HEK293T (cell line): Measurements from ENCODE around the gene BACH1.
"Not testable (repeated sequence)": the region's sequence is repeated elsewhere in the genome, so short reads cannot be mapped to it uniquely, and the experiment has no call there.

Source experiments
- CTBP1 ChIP-seq: fragments of 450-650 bp; IDR thresholded peaks from 2 replicates; pipeline ENCODE4 v1.6.1; 2016; ENCODE audit warnings: borderline replicate concordance
- ELF4 ChIP-seq: fragments of 450-650 bp; IDR thresholded peaks from 2 replicates; pipeline ENCODE4 v1.6.1; 2017; ENCODE audit warnings: antibody characterized with exemption
- FOXA1 ChIP-seq: fragments of 450-650 bp; IDR thresholded peaks from 2 replicates; pipeline ENCODE4 v1.6.1; 2016; ENCODE audit warnings: mild to moderate bottlenecking
- FOXK2 ChIP-seq: fragments of 450-650 bp; IDR thresholded peaks from 2 replicates; pipeline ENCODE4 v1.6.1; 2016; ENCODE audit warnings: mild to moderate bottlenecking
- FOXM1 ChIP-seq: fragments of 450-650 bp; IDR thresholded peaks from 2 replicates; pipeline ENCODE4 v1.6.1; 2017; ENCODE audit warnings: mild to moderate bottlenecking, borderline replicate concordance
- NFRKB ChIP-seq: fragments of 450-650 bp; IDR thresholded peaks from 2 replicates; pipeline ENCODE4 v1.6.1; 2016; ENCODE audit warnings: mild to moderate bottlenecking, moderate library complexity
- SP1 ChIP-seq: fragments of 450-650 bp; IDR thresholded peaks from 2 replicates; pipeline ENCODE4 v1.6.1; 2017
- SUZ12 ChIP-seq: fragments of 450-650 bp; IDR thresholded peaks from 2 replicates; pipeline ENCODE4 v1.6.1; 2016; ENCODE audit warnings: mild to moderate bottlenecking
- TF ChIP-seq, protein P1 (sequence below): fragments of 450-650 bp; IDR thresholded peaks from 2 replicates; pipeline ENCODE4 v1.6.1; 2016

- not testable (repeated sequence) for TF ChIP-seq SP1, FOXK2, CTBP1, FOXA1, FOXM1, SUZ12, ELF4, NFRKB
- TF ChIP-seq, protein P1, sequence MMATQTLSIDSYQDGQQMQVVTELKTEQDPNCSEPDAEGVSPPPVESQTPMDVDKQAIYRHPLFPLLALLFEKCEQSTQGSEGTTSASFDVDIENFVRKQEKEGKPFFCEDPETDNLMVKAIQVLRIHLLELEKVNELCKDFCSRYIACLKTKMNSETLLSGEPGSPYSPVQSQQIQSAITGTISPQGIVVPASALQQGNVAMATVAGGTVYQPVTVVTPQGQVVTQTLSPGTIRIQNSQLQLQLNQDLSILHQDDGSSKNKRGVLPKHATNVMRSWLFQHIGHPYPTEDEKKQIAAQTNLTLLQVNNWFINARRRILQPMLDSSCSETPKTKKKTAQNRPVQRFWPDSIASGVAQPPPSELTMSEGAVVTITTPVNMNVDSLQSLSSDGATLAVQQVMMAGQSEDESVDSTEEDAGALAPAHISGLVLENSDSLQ, result not testable (repeated sequence)
Observed at GRCh38 chr21:29249289-29249688, 49.4 kb upstream of the BACH1 start.
